ENCODE measurements around the gene AMBRA1.

The AMBRA1 gene

DNA sequence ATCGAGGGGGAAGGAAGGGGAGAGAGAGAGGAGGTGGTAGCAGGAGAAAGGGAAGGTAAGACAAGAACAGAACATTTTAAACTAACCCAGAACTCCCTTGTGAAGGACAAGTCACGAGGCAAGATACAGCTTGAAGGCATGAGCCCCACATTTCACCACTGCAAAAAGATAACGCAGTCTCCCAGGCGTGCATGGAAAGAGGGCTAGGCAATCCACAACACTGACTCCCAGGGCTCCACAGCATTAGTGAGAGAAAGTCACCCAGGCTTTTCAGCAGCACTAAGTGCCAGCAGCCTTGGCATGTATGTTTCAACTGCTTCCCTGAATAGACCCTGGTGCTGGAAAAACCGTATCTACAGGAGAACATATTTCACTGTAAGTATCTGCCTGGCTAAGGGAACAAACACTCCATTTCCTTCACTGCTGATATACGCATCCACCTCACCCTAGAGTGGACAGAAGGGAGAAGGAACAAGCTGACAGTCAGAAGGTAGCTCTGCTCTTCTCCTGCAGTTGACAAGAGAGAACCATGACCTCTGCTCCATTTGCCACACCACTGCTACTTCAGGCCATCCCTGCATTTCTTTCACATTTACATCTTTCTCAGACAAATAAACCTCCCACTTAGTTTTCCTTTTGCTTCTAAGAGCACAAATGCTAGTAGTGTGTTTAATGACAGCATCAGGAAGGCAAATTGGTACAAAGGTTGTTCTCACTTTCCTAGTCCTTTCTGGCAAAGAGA lies 87.9 kb downstream of the AMBRA1 start:
- DNase-seq (ENCODE audit: low read depth, low spot score): no peak
- H3K9me3 ChIP-seq (ENCODE audit: control insufficient read depth, insufficient read depth, low read length): no peaks in the 10 kb centered on the region
- H3K36me3 ChIP-seq (ENCODE audit: control insufficient read depth, insufficient read depth, low read length): no peaks in the 10 kb centered on the region
- no peaks in the 10 kb centered on the region for H3K27me3 ChIP-seq (ENCODE audit: control insufficient read depth, insufficient read depth, low read length)
- H3K4me3 ChIP-seq (ENCODE audit: low read length): no peak overlapping the region
- peaks cover 5% of the 10 kb centered on the region; the same call in 1 of the 2 replicates for H3K4me1 ChIP-seq (ENCODE audit: control insufficient read depth, insufficient read depth, low read length)
- H3K27ac ChIP-seq (ENCODE audit: low read length): no peak overlapping the region
- WGBS (ENCODE audit: insufficient coverage, insufficient read length): no CpG with 5 or more reads among the region's 6 CpGs

DNA sequence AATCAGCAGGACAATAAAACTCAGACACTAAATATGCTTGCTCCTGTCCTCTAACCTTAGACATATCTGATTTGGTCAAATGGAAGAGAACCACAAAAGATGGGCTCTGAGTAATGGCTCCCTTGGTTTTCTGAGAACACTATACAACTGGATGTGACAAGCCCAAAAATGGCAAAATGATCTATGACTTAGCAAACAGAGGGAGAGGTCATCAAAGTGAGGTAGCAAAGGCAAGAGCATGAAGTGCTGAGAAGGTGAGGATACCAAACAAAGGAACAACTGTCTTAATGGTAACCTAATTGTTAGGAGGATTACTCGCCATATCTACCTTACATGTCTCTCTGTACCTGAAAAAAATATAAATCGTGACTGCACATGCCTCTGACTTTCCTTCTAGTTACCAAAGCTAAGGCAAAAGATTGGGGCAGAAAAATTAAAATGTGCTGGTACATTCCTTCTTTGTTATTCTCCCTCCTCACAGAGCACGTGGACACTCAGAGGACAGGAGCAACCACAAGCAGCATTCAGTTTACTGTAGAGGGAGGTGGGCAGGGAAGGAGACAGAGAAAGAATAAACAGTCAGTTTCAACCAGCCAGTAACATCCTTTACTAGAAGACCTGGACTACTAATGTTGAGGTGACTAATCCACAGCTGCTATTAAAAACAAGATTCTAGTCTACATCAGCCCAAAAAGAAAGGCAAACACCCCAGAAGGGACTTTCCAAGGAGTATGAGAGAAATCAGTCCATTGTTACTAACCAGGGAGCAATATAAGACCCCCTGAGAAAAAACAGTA lies 88.8 kb downstream of the AMBRA1 start:
- Histone ChIP-seq H3K36me3 (ENCODE audit: control insufficient read depth, insufficient read depth, low read length) (no peaks in the 10 kb centered on the region), H3K4me1 (ENCODE audit: control insufficient read depth, insufficient read depth, low read length) (peaks cover 5% of the 10 kb centered on the region; the same call in 1 of the 2 replicates), H3K4me3 (ENCODE audit: low read length) (no peak overlapping the region), H3K27me3 (ENCODE audit: control insufficient read depth, insufficient read depth, low read length) (no peaks in the 10 kb centered on the region), H3K27ac (ENCODE audit: low read length) (no peak overlapping the region), H3K9me3 (ENCODE audit: control insufficient read depth, insufficient read depth, low read length) (no peaks in the 10 kb centered on the region)
- no peak for DNase-seq (ENCODE audit: low read depth, low spot score)
- no CpG with 5 or more reads among the region's 3 CpGs for WGBS (ENCODE audit: insufficient coverage, insufficient read length)

DNA sequence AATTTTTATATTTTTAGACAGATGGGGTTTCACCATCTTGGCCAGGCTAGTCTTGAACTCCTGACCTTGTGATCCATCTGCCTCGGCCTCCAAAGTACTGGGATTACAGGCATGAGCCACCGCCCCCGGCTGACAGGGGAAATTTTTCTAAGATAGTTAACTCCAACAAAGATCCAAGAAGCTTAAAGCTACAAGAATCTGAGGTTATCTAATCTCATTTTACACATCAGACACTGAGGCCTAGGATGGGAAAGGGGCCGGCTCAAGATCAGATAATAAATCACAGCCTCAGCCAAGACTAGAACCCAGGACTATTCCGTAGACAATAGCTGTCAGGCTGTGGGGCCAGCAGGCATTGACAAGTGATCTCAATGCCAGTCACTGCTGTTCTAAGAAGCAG lies 94.0 kb downstream of the AMBRA1 start:
- Histone ChIP-seq H3K4me3 (ENCODE audit: low read length) (no peak overlapping the region), H3K9me3 (ENCODE audit: control insufficient read depth, insufficient read depth, low read length) (no peaks in the 10 kb centered on the region), H3K36me3 (ENCODE audit: control insufficient read depth, insufficient read depth, low read length) (no peaks in the 10 kb centered on the region), H3K27me3 (ENCODE audit: control insufficient read depth, insufficient read depth, low read length) (no peaks in the 10 kb centered on the region), H3K4me1 (ENCODE audit: control insufficient read depth, insufficient read depth, low read length) (no peaks in the 10 kb centered on the region), H3K27ac (ENCODE audit: low read length) (no peak overlapping the region)
- DNase-seq (ENCODE audit: low read depth, low spot score): no peak
- WGBS (ENCODE audit: insufficient coverage, insufficient read length): no CpG with 5 or more reads among the region's 5 CpGs

DNA sequence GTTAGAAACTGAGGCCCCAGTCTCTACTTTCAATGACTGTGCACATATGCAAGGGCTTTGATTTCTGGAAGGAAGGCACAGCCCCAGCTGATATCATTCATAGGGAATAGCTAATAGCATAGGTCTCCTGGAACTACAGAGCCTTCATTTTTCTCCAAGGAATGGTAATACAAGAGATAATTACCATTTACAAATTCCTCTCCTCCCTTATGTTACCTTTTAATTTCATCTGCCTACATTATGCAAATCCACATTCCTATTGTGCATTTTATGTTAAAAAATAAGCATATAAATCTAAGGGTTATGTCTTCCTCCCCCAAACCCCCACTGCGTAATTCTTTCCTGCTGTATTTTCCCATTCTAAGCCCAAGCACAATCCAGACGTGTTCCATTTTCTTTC lies 94.9 kb downstream of the AMBRA1 start:
- Histone ChIP-seq H3K27ac (ENCODE audit: low read length) (no peak overlapping the region), H3K9me3 (ENCODE audit: control insufficient read depth, insufficient read depth, low read length) (no peaks in the 10 kb centered on the region), H3K4me1 (ENCODE audit: control insufficient read depth, insufficient read depth, low read length) (no peaks in the 10 kb centered on the region), H3K36me3 (ENCODE audit: control insufficient read depth, insufficient read depth, low read length) (no peaks in the 10 kb centered on the region), H3K4me3 (ENCODE audit: low read length) (no peak overlapping the region), H3K27me3 (ENCODE audit: control insufficient read depth, insufficient read depth, low read length) (no peaks in the 10 kb centered on the region)
- DNase-seq (ENCODE audit: low read depth, low spot score): no peak
- WGBS (ENCODE audit: insufficient coverage, insufficient read length): no CpG with 5 or more reads among the region's 2 CpGs

DNA sequence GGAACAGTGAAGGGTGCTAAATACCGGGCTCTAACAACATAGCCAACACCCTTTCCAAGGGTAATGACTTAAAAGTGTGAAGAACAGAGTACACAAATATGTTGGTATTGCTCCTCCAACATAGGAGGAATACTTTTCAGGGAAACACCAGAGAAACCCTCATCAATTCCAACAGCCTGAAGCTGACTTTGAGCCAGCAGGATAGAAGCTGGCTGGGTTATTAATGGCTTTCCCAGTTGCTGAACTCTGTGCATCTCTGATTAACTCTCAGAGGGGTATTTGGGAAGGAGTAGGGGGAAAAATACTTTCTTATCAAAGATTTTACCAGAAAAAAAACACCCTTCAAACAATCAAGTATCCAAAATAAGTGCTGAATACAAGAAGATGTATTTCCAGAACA lies 95.6 kb downstream of the AMBRA1 start:
- Histone ChIP-seq H3K27me3 (ENCODE audit: control insufficient read depth, insufficient read depth, low read length) (no peaks in the 10 kb centered on the region), H3K4me3 (ENCODE audit: low read length) (no peak overlapping the region), H3K27ac (ENCODE audit: low read length) (no peak overlapping the region), H3K4me1 (ENCODE audit: control insufficient read depth, insufficient read depth, low read length) (no peaks in the 10 kb centered on the region), H3K9me3 (ENCODE audit: control insufficient read depth, insufficient read depth, low read length) (no peaks in the 10 kb centered on the region), H3K36me3 (ENCODE audit: control insufficient read depth, insufficient read depth, low read length) (no peaks in the 10 kb centered on the region)
- DNase-seq (ENCODE audit: low read depth, low spot score): no peak
- no CpG with 5 or more reads among the region's 1 CpG for WGBS (ENCODE audit: insufficient coverage, insufficient read length)

DNA sequence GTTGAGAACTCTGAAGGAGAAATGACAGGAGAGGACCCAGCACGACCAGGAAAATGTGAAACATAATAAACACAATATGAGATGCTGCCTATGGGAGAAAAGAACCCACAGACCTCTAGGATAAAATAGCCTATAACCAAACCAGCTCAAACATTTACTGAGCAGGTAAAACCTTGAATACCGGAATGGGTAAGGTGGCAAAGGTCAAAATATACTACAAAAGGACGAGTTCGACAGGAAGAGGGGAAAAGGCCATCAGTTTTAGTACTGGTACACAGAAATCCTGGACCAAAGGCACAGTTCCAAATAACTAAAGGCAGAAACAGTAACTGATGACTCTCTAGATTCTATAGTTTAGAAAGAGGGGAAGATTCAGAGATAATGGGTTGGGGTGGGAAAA lies 96.3 kb downstream of the AMBRA1 start:
- WGBS (ENCODE audit: insufficient coverage, insufficient read length): no CpG with 5 or more reads among the region's 4 CpGs
- no peak for DNase-seq (ENCODE audit: low read depth, low spot score)
- Histone ChIP-seq H3K9me3 (ENCODE audit: control insufficient read depth, insufficient read depth, low read length) (no peaks in the 10 kb centered on the region), H3K4me3 (ENCODE audit: low read length) (no peak overlapping the region), H3K36me3 (ENCODE audit: control insufficient read depth, insufficient read depth, low read length) (no peaks in the 10 kb centered on the region), H3K27ac (ENCODE audit: low read length) (no peak overlapping the region), H3K4me1 (ENCODE audit: control insufficient read depth, insufficient read depth, low read length) (no peaks in the 10 kb centered on the region), H3K27me3 (ENCODE audit: control insufficient read depth, insufficient read depth, low read length) (no peaks in the 10 kb centered on the region)

DNA sequence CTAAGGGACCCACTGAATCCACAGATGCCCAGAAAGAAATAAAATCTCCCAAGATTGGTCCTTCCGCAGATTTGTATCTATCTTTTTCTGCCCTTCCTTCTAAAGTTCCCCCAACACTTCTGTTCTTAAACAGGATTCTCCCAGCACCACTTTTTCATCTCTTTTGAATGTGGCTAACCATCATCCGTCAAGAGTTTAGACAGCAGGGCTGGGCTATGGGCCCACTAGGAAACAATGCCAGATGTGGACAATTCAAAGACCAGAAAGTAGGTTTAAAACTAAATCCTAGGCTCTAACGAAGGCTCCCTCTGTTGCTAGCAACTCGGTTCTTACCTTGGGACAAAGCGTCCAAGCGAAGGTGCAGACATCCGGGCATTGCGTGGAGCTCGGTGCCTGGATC lies 100.0 kb downstream of the AMBRA1 start:
- H3K4me3 ChIP-seq (ENCODE audit: low read length): no peak overlapping the region
- no peaks in the 10 kb centered on the region for H3K36me3 ChIP-seq (ENCODE audit: control insufficient read depth, insufficient read depth, low read length)
- no peaks in the 10 kb centered on the region for H3K27me3 ChIP-seq (ENCODE audit: control insufficient read depth, insufficient read depth, low read length)
- H3K9me3 ChIP-seq (ENCODE audit: control insufficient read depth, insufficient read depth, low read length): no peaks in the 10 kb centered on the region
- DNase-seq (ENCODE audit: low read depth, low spot score): no peak
- no peak overlapping the region for H3K27ac ChIP-seq (ENCODE audit: low read length)
- H3K4me1 ChIP-seq (ENCODE audit: control insufficient read depth, insufficient read depth, low read length): no peaks in the 10 kb centered on the region
- no CpG with 5 or more reads among the region's 9 CpGs for WGBS (ENCODE audit: insufficient coverage, insufficient read length)

DNA sequence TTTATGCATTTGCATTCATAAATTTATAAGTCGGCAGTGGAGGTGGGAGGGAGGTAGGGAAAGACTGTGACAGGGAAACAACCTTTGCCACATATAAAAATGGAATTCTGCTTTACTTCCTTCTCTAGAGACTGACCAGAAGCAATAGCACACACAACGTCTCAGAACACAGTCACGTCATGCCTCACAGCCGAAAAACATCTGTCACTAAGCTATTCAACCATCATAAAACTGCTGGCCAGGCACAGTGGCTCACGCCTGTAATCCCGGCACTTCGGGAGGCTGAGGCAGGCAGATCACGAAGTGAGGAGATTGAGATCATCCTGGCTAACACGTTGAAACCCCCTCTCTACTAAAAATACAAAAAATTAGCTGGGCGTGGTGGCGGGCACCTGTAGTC lies 101.3 kb downstream of the AMBRA1 start:
- no peak for DNase-seq (ENCODE audit: low read depth, low spot score)
- no peaks in the 10 kb centered on the region for H3K4me1 ChIP-seq (ENCODE audit: control insufficient read depth, insufficient read depth, low read length)

DNA sequence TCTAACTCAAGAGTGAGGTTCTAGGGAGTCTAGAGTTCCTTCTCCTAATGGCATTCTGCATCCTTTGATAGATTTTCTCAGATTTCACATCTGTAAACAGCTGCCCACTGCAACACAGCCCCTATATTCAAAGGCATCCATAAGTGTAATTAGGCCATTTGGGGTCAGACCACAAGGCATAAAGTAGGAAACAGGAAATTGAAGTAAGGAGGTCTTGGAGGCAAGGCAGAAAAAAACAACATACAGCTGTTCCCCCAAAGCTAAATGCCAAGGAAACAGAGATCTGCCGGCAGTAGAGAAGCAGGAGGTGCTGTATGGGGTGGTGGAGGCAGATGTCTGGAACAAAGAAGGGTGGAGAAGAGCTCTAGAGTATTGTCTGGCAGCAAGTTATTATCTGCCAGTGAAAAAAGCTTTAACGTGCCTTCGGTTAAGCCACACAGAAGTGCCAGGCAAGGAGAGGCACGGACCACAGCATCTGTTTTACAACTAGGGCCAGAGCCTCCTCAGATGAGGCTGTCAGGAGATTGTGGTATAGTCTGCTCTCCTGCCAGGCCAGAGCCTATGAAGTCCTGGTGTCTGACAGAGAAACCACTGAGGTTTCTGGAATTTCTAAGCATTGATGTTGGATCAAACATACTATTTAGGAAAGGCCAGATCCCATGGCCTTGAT lies 102.0 kb downstream of the AMBRA1 start:
- WGBS (ENCODE audit: insufficient coverage, insufficient read length): no CpG with 5 or more reads among the region's 4 CpGs
- Histone ChIP-seq H3K27me3 (ENCODE audit: control insufficient read depth, insufficient read depth, low read length) (no peaks in the 10 kb centered on the region), H3K36me3 (ENCODE audit: control insufficient read depth, insufficient read depth, low read length) (no peaks in the 10 kb centered on the region), H3K27ac (ENCODE audit: low read length) (no peak overlapping the region), H3K4me1 (ENCODE audit: control insufficient read depth, insufficient read depth, low read length) (no peaks in the 10 kb centered on the region), H3K4me3 (ENCODE audit: low read length) (no peak overlapping the region), H3K9me3 (ENCODE audit: control insufficient read depth, insufficient read depth, low read length) (no peaks in the 10 kb centered on the region)
- no peak for DNase-seq (ENCODE audit: low read depth, low spot score)

More for the DNA sequence above, 101.3 kb downstream of the AMBRA1 start:
- H3K36me3 ChIP-seq (ENCODE audit: control insufficient read depth, insufficient read depth, low read length): no peaks in the 10 kb centered on the region
- H3K9me3 ChIP-seq (ENCODE audit: control insufficient read depth, insufficient read depth, low read length): no peaks in the 10 kb centered on the region
- no CpG with 5 or more reads among the region's 11 CpGs for WGBS (ENCODE audit: insufficient coverage, insufficient read length)
- no peak overlapping the region for H3K27ac ChIP-seq (ENCODE audit: low read length)
- no peak overlapping the region for H3K4me3 ChIP-seq (ENCODE audit: low read length)
- H3K27me3 ChIP-seq (ENCODE audit: control insufficient read depth, insufficient read depth, low read length): no peaks in the 10 kb centered on the region

DNA sequence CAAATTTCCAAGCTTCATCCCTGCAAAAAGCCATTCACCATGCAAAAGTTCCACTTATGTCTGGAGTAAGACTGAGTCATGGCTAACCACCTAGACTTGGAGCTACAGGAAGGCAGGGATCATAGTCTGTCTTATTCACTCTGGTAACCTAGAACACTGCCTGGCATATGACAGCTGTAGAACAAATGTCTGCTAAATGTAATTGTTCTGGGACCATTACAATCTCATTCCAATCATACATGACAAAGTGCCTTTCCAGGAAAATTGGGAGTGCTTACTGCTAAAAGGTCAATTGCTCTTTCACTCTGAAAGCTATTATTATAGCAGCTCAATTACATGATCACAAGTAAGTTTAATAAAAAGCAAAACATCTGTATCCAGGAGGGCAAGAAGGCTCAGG lies 103.2 kb downstream of the AMBRA1 start:
- Histone ChIP-seq H3K36me3 (ENCODE audit: control insufficient read depth, insufficient read depth, low read length) (no peaks in the 10 kb centered on the region), H3K4me3 (ENCODE audit: low read length) (no peak overlapping the region), H3K4me1 (ENCODE audit: control insufficient read depth, insufficient read depth, low read length) (no peaks in the 10 kb centered on the region), H3K27ac (ENCODE audit: low read length) (no peak overlapping the region), H3K27me3 (ENCODE audit: control insufficient read depth, insufficient read depth, low read length) (no peaks in the 10 kb centered on the region), H3K9me3 (ENCODE audit: control insufficient read depth, insufficient read depth, low read length) (no peaks in the 10 kb centered on the region)
- no peak for DNase-seq (ENCODE audit: low read depth, low spot score)

Measured in iPS DF 6.9 (cell line).